Activated T-helper 17 cell treated with anti-CD3 and anti-CD28 coated beads, Interleukin-2, amount 50 U/mL, for 72 hours (primary cell): ENCODE measurements around the gene PPP1R1A. TPM values are rescaled to one million over a fixed set of nuclear protein-coding genes. Genes with fewer than 3 reads are reported as not detected.
A peak's percentile ranks its signal among the peaks of the same experiment; 100 is the strongest.

ENCODE experiments used
- ATAC-seq: fragments of 150-1000 bp; cut with Tn5 transposase; replicated peaks from 2 replicates; pipeline ENCODE4 v1.10.0; 2021; ENCODE audit warnings: mild to moderate bottlenecking, moderate library complexity
- H3K27ac Mint-ChIP-seq: one replicate; pipeline ENCODE4 v1.8.0; 2022; ENCODE audit warnings: mixed read lengths
- H3K27me3 Mint-ChIP-seq: one replicate; pipeline ENCODE4 v1.8.0; 2022; ENCODE audit warnings: mixed read lengths
- H3K36me3 Mint-ChIP-seq: one replicate; pipeline ENCODE4 v1.8.0; 2022; ENCODE audit warnings: low read depth, mild to moderate bottlenecking, mixed read lengths
- H3K4me1 Mint-ChIP-seq: one replicate; pipeline ENCODE4 v1.8.0; 2022; ENCODE audit warnings: mixed read lengths
- H3K4me3 Mint-ChIP-seq: one replicate; pipeline ENCODE4 v1.8.0; 2022; ENCODE audit warnings: mild to moderate bottlenecking, mixed read lengths
- H3K9me3 Mint-ChIP-seq: one replicate; pipeline ENCODE4 v1.8.0; 2022; ENCODE audit warnings: mixed read lengths
- total RNA-seq, 2 donors: library from RNA; stranded (reverse); gene quantifications; one replicate each; pipeline ENCODE4 v1.2.3, GENCODE V29; 2022

PPP1R1A gene
- total RNA-seq, 2 donors from 2014 or later, result not detected

- no peak overlapping the region for H3K4me3 Mint-ChIP-seq
- no peak overlapping the region for H3K27ac Mint-ChIP-seq
- H3K4me1 Mint-ChIP-seq, result peaks cover 16% of the 10 kb centered on the region
- peaks cover 42% of the 10 kb centered on the region for H3K27me3 Mint-ChIP-seq
- peaks cover 5% of the 10 kb centered on the region for H3K36me3 Mint-ChIP-seq
- H3K9me3 Mint-ChIP-seq, result no peaks in the 10 kb centered on the region
- ATAC-seq, result no peak
These were observed 3.9 kb upstream of the PPP1R1A start for GRCh38 chr12:54592316-54592715.

GRCh38 chr12:54590978-54591591 lies 2.6 kb upstream of the PPP1R1A start:
- Mint-ChIP-seq H3K36me3 (peaks cover 5% of the 10 kb centered on the region), H3K27ac (no peak overlapping the region), H3K27me3 (peaks cover 45% of the 10 kb centered on the region), H3K4me1 (peaks cover 9% of the 10 kb centered on the region), H3K4me3 (no peak overlapping the region), H3K9me3 (no peaks in the 10 kb centered on the region)
- ATAC-seq, result no peak

- Mint-ChIP-seq H3K36me3 (peaks cover 5% of the 10 kb centered on the region), H3K4me3 (no peak overlapping the region)
These were observed 1.5 kb upstream of the PPP1R1A start for GRCh38 chr12:54589964-54590363.

GRCh38 chr12:54588890-54589267 lies 420 bp upstream of the PPP1R1A start:
- Mint-ChIP-seq H3K27me3 (peaks cover 56% of the 10 kb centered on the region), H3K4me1 (peaks cover 9% of the 10 kb centered on the region), H3K4me3 (peak overlapping the region; percentile 25), H3K9me3 (no peaks in the 10 kb centered on the region), H3K36me3 (peaks cover 5% of the 10 kb centered on the region), H3K27ac (no peak overlapping the region)
- no peak for ATAC-seq

More at GRCh38 chr12:54589964-54590363, 1.5 kb upstream of the PPP1R1A start:
- no peak overlapping the region for H3K27ac Mint-ChIP-seq
- peaks cover 51% of the 10 kb centered on the region for H3K27me3 Mint-ChIP-seq
- ATAC-seq, result no peak
- peaks cover 9% of the 10 kb centered on the region for H3K4me1 Mint-ChIP-seq
- H3K9me3 Mint-ChIP-seq, result no peaks in the 10 kb centered on the region

- H3K27me3 Mint-ChIP-seq, result peaks cover 57% of the 10 kb centered on the region
- H3K4me3 Mint-ChIP-seq, result no peak overlapping the region
- H3K9me3 Mint-ChIP-seq, result no peaks in the 10 kb centered on the region
- ATAC-seq, result no peak
- H3K4me1 Mint-ChIP-seq, result peaks cover 9% of the 10 kb centered on the region
- no peak overlapping the region for H3K27ac Mint-ChIP-seq
- H3K36me3 Mint-ChIP-seq, result peaks cover 5% of the 10 kb centered on the region
These were observed 1.1 kb downstream of the PPP1R1A start for GRCh38 chr12:54587315-54587873.

GRCh38 chr12:54586620-54587019 lies 1.8 kb downstream of the PPP1R1A start:
- ATAC-seq, result no peak
- peaks cover 5% of the 10 kb centered on the region for H3K36me3 Mint-ChIP-seq
- peaks cover 9% of the 10 kb centered on the region for H3K4me1 Mint-ChIP-seq
- H3K4me3 Mint-ChIP-seq, result no peak overlapping the region
- no peaks in the 10 kb centered on the region for H3K9me3 Mint-ChIP-seq
- H3K27ac Mint-ChIP-seq, result no peak overlapping the region
- H3K27me3 Mint-ChIP-seq, result peaks cover 54% of the 10 kb centered on the region

- peaks cover 9% of the 10 kb centered on the region for H3K4me1 Mint-ChIP-seq
- no peaks in the 10 kb centered on the region for H3K9me3 Mint-ChIP-seq
- ATAC-seq, result no peak
- no peak overlapping the region for H3K27ac Mint-ChIP-seq
- H3K27me3 Mint-ChIP-seq, result peaks cover 43% of the 10 kb centered on the region
- H3K36me3 Mint-ChIP-seq, result peaks cover 5% of the 10 kb centered on the region
- H3K4me3 Mint-ChIP-seq, result no peak overlapping the region
These were observed 3.2 kb downstream of the PPP1R1A start for GRCh38 chr12:54585243-54585642.

GRCh38 chr12:54584128-54584527 lies 4.3 kb downstream of the PPP1R1A start:
- H3K4me3 Mint-ChIP-seq, result no peak overlapping the region
- H3K27ac Mint-ChIP-seq, result no peak overlapping the region
- peaks cover 31% of the 10 kb centered on the region for H3K27me3 Mint-ChIP-seq

GRCh38 chr12:54583726-54584125 lies 4.7 kb downstream of the PPP1R1A start:
- Mint-ChIP-seq H3K27me3 (peaks cover 27% of the 10 kb centered on the region), H3K36me3 (no peaks in the 10 kb centered on the region), H3K27ac (no peak overlapping the region), H3K4me1 (peaks cover 10% of the 10 kb centered on the region), H3K4me3 (no peak overlapping the region), H3K9me3 (no peaks in the 10 kb centered on the region)
- ATAC-seq, result no peak

More at GRCh38 chr12:54584128-54584527, 4.3 kb downstream of the PPP1R1A start:
- ATAC-seq, result no peak
- Mint-ChIP-seq H3K36me3 (peaks cover under 1% of the 10 kb centered on the region), H3K4me1 (peaks cover 14% of the 10 kb centered on the region), H3K9me3 (no peaks in the 10 kb centered on the region)

- Mint-ChIP-seq H3K9me3 (no peaks in the 10 kb centered on the region), H3K27me3 (peaks cover 15% of the 10 kb centered on the region), H3K4me1 (peaks cover 9% of the 10 kb centered on the region), H3K36me3 (peaks cover 13% of the 10 kb centered on the region), H3K4me3 (no peak overlapping the region), H3K27ac (no peak overlapping the region)
- no peak for ATAC-seq
These were observed 7.0 kb downstream of the PPP1R1A start for GRCh38 chr12:54581412-54581811.

GRCh38 chr12:54579696-54580333 lies 8.6 kb downstream of the PPP1R1A start:
- H3K27me3 Mint-ChIP-seq, result peaks cover 7% of the 10 kb centered on the region
- peak; percentile 94 for ATAC-seq
- peaks cover 29% of the 10 kb centered on the region for H3K36me3 Mint-ChIP-seq
- peaks cover 9% of the 10 kb centered on the region for H3K4me1 Mint-ChIP-seq
- H3K9me3 Mint-ChIP-seq, result no peaks in the 10 kb centered on the region
- H3K27ac Mint-ChIP-seq, result peak overlapping the region; percentile 63
- no peak overlapping the region for H3K4me3 Mint-ChIP-seq

- Mint-ChIP-seq H3K4me1 (peaks cover 9% of the 10 kb centered on the region), H3K9me3 (no peaks in the 10 kb centered on the region), H3K27ac (peak overlapping the region; percentile 63), H3K4me3 (no peak overlapping the region), H3K27me3 (peaks cover 3% of the 10 kb centered on the region), H3K36me3 (peaks cover 35% of the 10 kb centered on the region)
- ATAC-seq, result peak; percentile 25
These were observed 9.2 kb downstream of the PPP1R1A start for GRCh38 chr12:54579258-54579657.

GRCh38 chr12:54578778-54579177 lies 9.7 kb downstream of the PPP1R1A start:
- no peak overlapping the region for H3K4me3 Mint-ChIP-seq
- H3K4me1 Mint-ChIP-seq, result peaks cover 9% of the 10 kb centered on the region
- H3K9me3 Mint-ChIP-seq, result no peaks in the 10 kb centered on the region
- ATAC-seq, result no peak
- H3K27me3 Mint-ChIP-seq, result peaks cover 3% of the 10 kb centered on the region
- H3K36me3 Mint-ChIP-seq, result peaks cover 40% of the 10 kb centered on the region
- H3K27ac Mint-ChIP-seq, result no peak overlapping the region

GRCh38 chr12:54572881-54573280 lies 15.6 kb downstream of the PPP1R1A start:
- H3K9me3 Mint-ChIP-seq, result no peaks in the 10 kb centered on the region
- no peak overlapping the region for H3K27ac Mint-ChIP-seq
- no peaks in the 10 kb centered on the region for H3K27me3 Mint-ChIP-seq
- peaks cover 91% of the 10 kb centered on the region for H3K36me3 Mint-ChIP-seq
- H3K4me1 Mint-ChIP-seq, result peaks cover 4% of the 10 kb centered on the region
- no peak for ATAC-seq
- no peak overlapping the region for H3K4me3 Mint-ChIP-seq
